ENCODE results near the gene SPARC.
"Not testable (repeated sequence)": the region's sequence is repeated elsewhere in the genome, so short reads cannot be mapped to it uniquely, and the experiment has no call there.

Gene SPARC

GRCh38 chr5:151686674-151687407, at the start of gene SPARC:
Gene SPARC, minus strand, starts transcription at chr5:151686915. Its CDS starts 10,727 bp downstream, at chr5:151676188.
- Mint-ChIP-seq H3K27ac (no peak within 1 kb of the TSS), H3K9me3 (ENCODE audit: low read depth) (no peaks in the 10 kb centered on the region), H3K4me1 (ENCODE audit: low read depth) (peaks cover 12% of the 10 kb centered on the region), H3K4me3 (peak within 1 kb of the TSS; percentile 60), H3K36me3 (no peaks in the 10 kb centered on the region), H3K27me3 (peaks cover 26% of the 10 kb centered on the region)

GRCh38 chr5:151735646-151736045, 48.9 kb upstream of the SPARC start:
- H3K9me3 Mint-ChIP-seq (ENCODE audit: low read depth) = no peaks in the 10 kb centered on the region
- no peak overlapping the region for H3K27ac Mint-ChIP-seq
- H3K27me3 Mint-ChIP-seq = no peaks in the 10 kb centered on the region
- H3K36me3 Mint-ChIP-seq = peaks cover 6% of the 10 kb centered on the region
- H3K4me1 Mint-ChIP-seq (ENCODE audit: low read depth) = peaks cover 4% of the 10 kb centered on the region
- no peak overlapping the region for H3K4me3 Mint-ChIP-seq

GRCh38 chr5:151734064-151734408, 47.3 kb upstream of the SPARC start:
- peaks cover 3% of the 10 kb centered on the region for H3K9me3 Mint-ChIP-seq (ENCODE audit: low read depth)
- H3K27ac Mint-ChIP-seq = no peak overlapping the region
- peaks cover 17% of the 10 kb centered on the region for H3K36me3 Mint-ChIP-seq
- H3K4me1 Mint-ChIP-seq (ENCODE audit: low read depth) = no peaks in the 10 kb centered on the region
- H3K4me3 Mint-ChIP-seq = no peak overlapping the region
- H3K27me3 Mint-ChIP-seq = no peaks in the 10 kb centered on the region

GRCh38 chr5:151733358-151734063, 46.8 kb upstream of the SPARC start:
- Mint-ChIP-seq H3K36me3 (peaks cover 17% of the 10 kb centered on the region), H3K4me3 (no peak overlapping the region), H3K9me3 (ENCODE audit: low read depth) (peaks cover 3% of the 10 kb centered on the region), H3K4me1 (ENCODE audit: low read depth) (no peaks in the 10 kb centered on the region), H3K27ac (no peak overlapping the region), H3K27me3 (no peaks in the 10 kb centered on the region)

GRCh38 chr5:151730381-151730780, 43.7 kb upstream of the SPARC start:
- no peaks in the 10 kb centered on the region for H3K27me3 Mint-ChIP-seq
- H3K9me3 Mint-ChIP-seq (ENCODE audit: low read depth) = peaks cover 3% of the 10 kb centered on the region
- H3K4me3 Mint-ChIP-seq = no peak overlapping the region
- H3K36me3 Mint-ChIP-seq = peaks cover 19% of the 10 kb centered on the region
- no peaks in the 10 kb centered on the region for H3K4me1 Mint-ChIP-seq (ENCODE audit: low read depth)
- H3K27ac Mint-ChIP-seq = no peak overlapping the region

- H3K27me3 Mint-ChIP-seq; H3K4me3 Mint-ChIP-seq; H3K9me3 Mint-ChIP-seq (ENCODE audit: low read depth); H3K27ac Mint-ChIP-seq; H3K4me1 Mint-ChIP-seq (ENCODE audit: low read depth): not testable (repeated sequence)
- peaks cover 18% of the 10 kb centered on the region for H3K36me3 Mint-ChIP-seq
Measured at GRCh38 chr5:151729597-151729996, 42.9 kb upstream of the SPARC start.

GRCh38 chr5:151724360-151724759, 37.6 kb upstream of the SPARC start:
- Mint-ChIP-seq H3K4me1 (ENCODE audit: low read depth) (no peaks in the 10 kb centered on the region), H3K9me3 (ENCODE audit: low read depth) (peaks cover 2% of the 10 kb centered on the region), H3K27ac (no peak overlapping the region), H3K4me3 (no peak overlapping the region), H3K27me3 (no peaks in the 10 kb centered on the region), H3K36me3 (peaks cover 8% of the 10 kb centered on the region)

GRCh38 chr5:151722546-151722945, 35.8 kb upstream of the SPARC start:
- H3K4me3 Mint-ChIP-seq = no peak overlapping the region
- H3K36me3 Mint-ChIP-seq = peaks cover 2% of the 10 kb centered on the region
- H3K27me3 Mint-ChIP-seq = no peaks in the 10 kb centered on the region
- no peak overlapping the region for H3K27ac Mint-ChIP-seq
- no peaks in the 10 kb centered on the region for H3K4me1 Mint-ChIP-seq (ENCODE audit: low read depth)
- H3K9me3 Mint-ChIP-seq (ENCODE audit: low read depth) = no peaks in the 10 kb centered on the region

GRCh38 chr5:151721812-151722391, 35.2 kb upstream of the SPARC start:
- Mint-ChIP-seq H3K4me1 (ENCODE audit: low read depth) (no peaks in the 10 kb centered on the region), H3K4me3 (no peak overlapping the region), H3K27me3 (no peaks in the 10 kb centered on the region), H3K27ac (no peak overlapping the region), H3K9me3 (ENCODE audit: low read depth) (no peaks in the 10 kb centered on the region), H3K36me3 (peaks cover 2% of the 10 kb centered on the region)

- Mint-ChIP-seq H3K36me3 (peaks cover 2% of the 10 kb centered on the region), H3K4me1 (ENCODE audit: low read depth) (no peaks in the 10 kb centered on the region), H3K27me3 (no peaks in the 10 kb centered on the region), H3K27ac (no peak overlapping the region), H3K9me3 (ENCODE audit: low read depth) (no peaks in the 10 kb centered on the region), H3K4me3 (no peak overlapping the region)
Measured at GRCh38 chr5:151721087-151721646, 34.5 kb upstream of the SPARC start.

- no peaks in the 10 kb centered on the region for H3K9me3 Mint-ChIP-seq (ENCODE audit: low read depth)
- no peaks in the 10 kb centered on the region for H3K4me1 Mint-ChIP-seq (ENCODE audit: low read depth)
- H3K27me3 Mint-ChIP-seq = no peaks in the 10 kb centered on the region
- H3K27ac Mint-ChIP-seq = no peak overlapping the region
- peaks cover 2% of the 10 kb centered on the region for H3K36me3 Mint-ChIP-seq
- no peak overlapping the region for H3K4me3 Mint-ChIP-seq
Measured at GRCh38 chr5:151720215-151720614, 33.5 kb upstream of the SPARC start.

GRCh38 chr5:151719228-151720000, 32.7 kb upstream of the SPARC start:
- Mint-ChIP-seq H3K27me3 (no peaks in the 10 kb centered on the region), H3K4me1 (ENCODE audit: low read depth) (no peaks in the 10 kb centered on the region), H3K36me3 (peaks cover 2% of the 10 kb centered on the region), H3K9me3 (ENCODE audit: low read depth) (no peaks in the 10 kb centered on the region), H3K27ac (no peak overlapping the region), H3K4me3 (no peak overlapping the region)

GRCh38 chr5:151718646-151719045, 31.9 kb upstream of the SPARC start:
- Mint-ChIP-seq H3K4me1 (ENCODE audit: low read depth) (no peaks in the 10 kb centered on the region), H3K36me3 (peaks cover 2% of the 10 kb centered on the region), H3K27ac (no peak overlapping the region), H3K9me3 (ENCODE audit: low read depth) (no peaks in the 10 kb centered on the region), H3K27me3 (no peaks in the 10 kb centered on the region), H3K4me3 (no peak overlapping the region)

- Mint-ChIP-seq H3K27ac (no peak overlapping the region), H3K4me1 (ENCODE audit: low read depth) (no peaks in the 10 kb centered on the region), H3K36me3 (peaks cover 2% of the 10 kb centered on the region), H3K27me3 (peaks cover under 1% of the 10 kb centered on the region), H3K4me3 (no peak overlapping the region), H3K9me3 (ENCODE audit: low read depth) (peaks cover under 1% of the 10 kb centered on the region)
Measured at GRCh38 chr5:151718153-151718552, 31.4 kb upstream of the SPARC start.

GRCh38 chr5:151717416-151717815, 30.7 kb upstream of the SPARC start:
- H3K36me3 Mint-ChIP-seq = peaks cover 6% of the 10 kb centered on the region
- H3K27me3 Mint-ChIP-seq = peaks cover 5% of the 10 kb centered on the region
- no peaks in the 10 kb centered on the region for H3K4me1 Mint-ChIP-seq (ENCODE audit: low read depth)
- H3K4me3 Mint-ChIP-seq = no peak overlapping the region
- H3K27ac Mint-ChIP-seq = no peak overlapping the region
- H3K9me3 Mint-ChIP-seq (ENCODE audit: low read depth) = peaks cover 8% of the 10 kb centered on the region
